ENCODE data around the gene MAP2K3.

MAP2K3 gene

GRCh38 chr17:21351366-21352065 is 67.0 kb downstream of the MAP2K3 start:
- DNase-seq (ENCODE audit: low read depth) = no peak

- DNase-seq (ENCODE audit: low read depth) = no peak
These were observed 67.9 kb downstream of the MAP2K3 start for GRCh38 chr17:21352221-21352980.

- no peak for DNase-seq (ENCODE audit: low read depth)
These were observed 68.4 kb downstream of the MAP2K3 start for GRCh38 chr17:21352981-21353265.

GRCh38 chr17:21353326-21354010 is 69.0 kb downstream of the MAP2K3 start:
- no peak for DNase-seq (ENCODE audit: low read depth)

GRCh38 chr17:21354796-21355385 is 70.4 kb downstream of the MAP2K3 start:
- no peak for DNase-seq (ENCODE audit: low read depth)

GRCh38 chr17:21355586-21355985 is 71.1 kb downstream of the MAP2K3 start:
- DNase-seq (ENCODE audit: low read depth) = no peak

GRCh38 chr17:21356537-21357127 is 72.1 kb downstream of the MAP2K3 start:
- no peak for DNase-seq (ENCODE audit: low read depth)

GRCh38 chr17:21357281-21357680 is 72.8 kb downstream of the MAP2K3 start:
- DNase-seq (ENCODE audit: low read depth) = no peak

- DNase-seq (ENCODE audit: low read depth) = no peak
These were observed 73.5 kb downstream of the MAP2K3 start for GRCh38 chr17:21357696-21358656.

GRCh38 chr17:21358682-21359482 is 74.4 kb downstream of the MAP2K3 start:
- DNase-seq (ENCODE audit: low read depth) = no peak

- no peak for DNase-seq (ENCODE audit: low read depth)
These were observed 75.0 kb downstream of the MAP2K3 start for GRCh38 chr17:21359483-21359840.

- DNase-seq (ENCODE audit: low read depth) = no peak
These were observed 75.5 kb downstream of the MAP2K3 start for GRCh38 chr17:21360048-21360447.

- DNase-seq (ENCODE audit: low read depth) = no peak
These were observed 76.7 kb downstream of the MAP2K3 start for GRCh38 chr17:21361020-21361809.

- no peak for DNase-seq (ENCODE audit: low read depth)
These were observed 77.9 kb downstream of the MAP2K3 start for GRCh38 chr17:21362331-21362931.

- no peak for DNase-seq (ENCODE audit: low read depth)
These were observed 79.5 kb downstream of the MAP2K3 start for GRCh38 chr17:21363776-21364642.

Measured in fibroblast of the conjunctiva (primary cell).